Ovary (tissue), 9 donors: Measurements from ENCODE around the gene CSE1L. TPM values are rescaled to one million over a fixed set of nuclear protein-coding genes. Genes with fewer than 3 reads are reported as not detected.
"Not testable (repeated sequence)": the region's sequence is repeated elsewhere in the genome, so short reads cannot be mapped to it uniquely, and the experiment has no call there.

Experiments
- DNase-seq, 5 donors: peaks; one replicate each; pipeline ENCODE4 v3.0.0-alpha.2; 2019 to 2020
- H3K27ac ChIP-seq, 2 donors: fragments of 200-600 bp; one replicate each; pipeline versions ENCODE4 v1.5.1 to v1.8.0; 2019 to 2022
- H3K27me3 ChIP-seq: fragments of 200-600 bp; one replicate; pipeline ENCODE4 v1.8.0; 2022
- H3K36me3 ChIP-seq: fragments of 200-600 bp; sonication (generic); one replicate; pipeline ENCODE4 v1.5.1; 2019
- H3K4me1 ChIP-seq: one replicate; pipeline ENCODE4 v1.8.1; 2013; ENCODE audit warnings: mild to moderate bottlenecking, moderate library complexity; ENCODE audit not compliant: insufficient read depth
- H3K4me3 ChIP-seq: fragments of 200-600 bp; sonication (generic); one replicate; pipeline ENCODE4 v1.5.1; 2017
- H3K9me3 ChIP-seq, 2 donors: fragments of 200-600 bp in 1 of 2; sonication (generic) in 1 of 2; one replicate each; pipeline versions ENCODE4 v1.5.1 to v1.8.1; 2013 to 2019; ENCODE audit warnings: mild to moderate bottlenecking in 1 of 2, moderate library complexity in 1 of 2
- CTCF ChIP-seq, 3 donors: fragments of 450-650 bp in 2 of 3; fragments of 200-600 bp in 1 of 3; IDR thresholded peaks; one replicate each; pipeline versions ENCODE4 v1.5.1 to v1.8.0; 2016 to 2022; ENCODE audit warnings: antibody characterized with exemption in 3 of 3, mild to moderate bottlenecking in 1 of 3
- EP300 ChIP-seq: sonication (generic); formaldehyde crosslinking; IDR thresholded peaks from one replicate; pipeline ENCODE4 v1.6.1; 2017; ENCODE audit warnings: antibody characterized with exemption
- POLR2A ChIP-seq: fragments of 450-650 bp; IDR thresholded peaks from one replicate; pipeline ENCODE4 v1.6.1; 2017; ENCODE audit warnings: antibody characterized with exemption, mild to moderate bottlenecking, moderate library complexity
- WGBS, 3 donors: extraction: QIAGEN DNeasy Blood & Tissue Kit in 1 of 3; methylation state at CpG; one replicate each; pipeline versions ENCODE4 v1.1.5 to v1.1.7; 2013 to 2017; 5-methylcytosine and 5-hydroxymethylcytosine counted together
- intact Hi-C, 4 donors: fragments of 100-400 bp; cut with DNase I; formaldehyde crosslinking; loops; one replicate each; pipeline versions ENCODE4 v1.11.0 to v1.15.1; 2022 to 2023
- polyA plus RNA-seq, 2 donors: library from polyadenylated mRNA; stranded (reverse); fragments of 200-250 nt in 1 of 2; fragments of 350-450 nt in 1 of 2; fragmentation: Illumina TruSeq in 1 of 2; extraction: RNeasy Lipid Tissue Mini Kit (QIAGEN cat#74804) in 1 of 2; gene quantifications; one replicate each; pipeline ENCODE4 v1.2.3, GENCODE V29; 2013 to 2014
- total RNA-seq, 7 donors: library from RNA; depleted of rRNA in 2 of 7; stranded (reverse); fragments of >200 nt in 2 of 7; fragmentation: NEBNext Ultra II Directional in 3 of 7; extraction: Animal tissue kit (Norgen Biotek cat#: 25700) in 3 of 7; gene quantifications; one replicate each; pipeline versions ENCODE4 v1.1.0 to v1.2.4, GENCODE V29; 2016 to 2023
- donor health status: DM: no; HTN: no; CAD: no; lungs with moderate emphysema.
- donor health status: DM: no; HTN: no; CAD: no.
- donor health status: Bipolar disorder and iron deficiency.
- donor health status: DM: yes; HTN: yes; CAD: no.
- donor health status: DM: no; HTN: no; CAD: no.
- donor health status: DM: yes; HTN: yes; CAD: no.

Gene CSE1L
- total and polyA plus RNA-seq, 9 donors, result 23.3 to 55.4 (median 43.7) TPM

GRCh38 chr20:49078310-49078709, 32.2 kb downstream of the CSE1L start:
- intact Hi-C loops, result no loop called here
- no peak overlapping the region for H3K27ac ChIP-seq
- WGBS, 3 donors, result 89 to 93% (median 89%) methylated on average over 3 of the region's 3 CpGs
- no peak overlapping the region for H3K4me3 ChIP-seq
- TF ChIP-seq EP300 (no peak), POLR2A (no peak), CTCF (IDR thresholded peaks at IDR 0.05) (no peak)
- H3K4me1 ChIP-seq, result no peaks in the 10 kb centered on the region
- no peaks in the 10 kb centered on the region for H3K27me3 ChIP-seq
- DNase-seq, result no peak
- no peaks in the 10 kb centered on the region for H3K9me3 ChIP-seq
- H3K36me3 ChIP-seq, result no peaks in the 10 kb centered on the region

GRCh38 chr20:49082295-49082694, 36.2 kb downstream of the CSE1L start:
- H3K27ac ChIP-seq, H3K4me1 ChIP-seq, intact Hi-C loops, H3K36me3 ChIP-seq, H3K27me3 ChIP-seq, DNase-seq, H3K4me3 ChIP-seq, H3K9me3 ChIP-seq: not testable (repeated sequence)
- 93 to 97% (median 96%) methylated on average over 12 of the region's 12 CpGs for WGBS, 3 donors

GRCh38 chr20:49091104-49091503, 45.0 kb downstream of the CSE1L start:
- no peaks in the 10 kb centered on the region for H3K4me1 ChIP-seq
- H3K36me3 ChIP-seq, result no peaks in the 10 kb centered on the region
- H3K27ac ChIP-seq, result no peak overlapping the region
- 92 to 94% (median 94%) methylated on average over 8 of the region's 8 CpGs for WGBS, 3 donors
- H3K27me3 ChIP-seq, result no peaks in the 10 kb centered on the region
- no peaks in the 10 kb centered on the region for H3K9me3 ChIP-seq
- intact Hi-C loops, result no loop called here
- TF ChIP-seq EP300, result no peak
- TF ChIP-seq CTCF (IDR thresholded peaks at IDR 0.05), result no peak
- no peak for TF ChIP-seq POLR2A
- no peak overlapping the region for H3K4me3 ChIP-seq
- DNase-seq, result no peak

- no peaks in the 10 kb centered on the region for H3K36me3 ChIP-seq
- DNase-seq, result no peak
- H3K9me3 ChIP-seq, result no peaks in the 10 kb centered on the region
- no peaks in the 10 kb centered on the region for H3K27me3 ChIP-seq
- no peaks in the 10 kb centered on the region for H3K4me1 ChIP-seq
- no peak overlapping the region for H3K27ac ChIP-seq
- intact Hi-C loops, result no loop called here
- 93 to 96% (median 94%) methylated on average over 1 of the region's 1 CpG for WGBS, 3 donors
- no peak for TF ChIP-seq EP300
- no peak for TF ChIP-seq CTCF (IDR thresholded peaks at IDR 0.05)
- no peak for TF ChIP-seq POLR2A
- H3K4me3 ChIP-seq, result no peak overlapping the region
These were observed 45.6 kb downstream of the CSE1L start for GRCh38 chr20:49091762-49092161.

- H3K4me1 ChIP-seq, result no peaks in the 10 kb centered on the region
- H3K4me3 ChIP-seq, result no peak overlapping the region
- H3K27me3 ChIP-seq, result no peaks in the 10 kb centered on the region
- intact Hi-C loops, result no loop called here
- H3K36me3 ChIP-seq, result no peaks in the 10 kb centered on the region
- TF ChIP-seq CTCF (IDR thresholded peaks at IDR 0.05), result no peak
- no peak for TF ChIP-seq EP300
- TF ChIP-seq POLR2A, result no peak
- 82 to 88% (median 84%) methylated on average over 7 of the region's 7 CpGs for WGBS, 3 donors
- H3K27ac ChIP-seq, result no peak overlapping the region
- no peak for DNase-seq
- H3K9me3 ChIP-seq, result no peaks in the 10 kb centered on the region
These were observed 50.2 kb downstream of the CSE1L start for GRCh38 chr20:49096203-49096730.
